NOMO-1 (cell line): ENCODE data around the gene PLOD1.
"Not testable (repeated sequence)": the region's sequence is repeated elsewhere in the genome, so short reads cannot be mapped to it uniquely, and the experiment has no call there.

Experiments used
- DNase-seq, 2 experiments: peaks; one replicate each; lab custom pipeline; 2025; ENCODE audit not compliant: unreplicated experiment in 2 of 2; lab: John Stamatoyannopoulos, UW

The PLOD1 gene

DNA sequence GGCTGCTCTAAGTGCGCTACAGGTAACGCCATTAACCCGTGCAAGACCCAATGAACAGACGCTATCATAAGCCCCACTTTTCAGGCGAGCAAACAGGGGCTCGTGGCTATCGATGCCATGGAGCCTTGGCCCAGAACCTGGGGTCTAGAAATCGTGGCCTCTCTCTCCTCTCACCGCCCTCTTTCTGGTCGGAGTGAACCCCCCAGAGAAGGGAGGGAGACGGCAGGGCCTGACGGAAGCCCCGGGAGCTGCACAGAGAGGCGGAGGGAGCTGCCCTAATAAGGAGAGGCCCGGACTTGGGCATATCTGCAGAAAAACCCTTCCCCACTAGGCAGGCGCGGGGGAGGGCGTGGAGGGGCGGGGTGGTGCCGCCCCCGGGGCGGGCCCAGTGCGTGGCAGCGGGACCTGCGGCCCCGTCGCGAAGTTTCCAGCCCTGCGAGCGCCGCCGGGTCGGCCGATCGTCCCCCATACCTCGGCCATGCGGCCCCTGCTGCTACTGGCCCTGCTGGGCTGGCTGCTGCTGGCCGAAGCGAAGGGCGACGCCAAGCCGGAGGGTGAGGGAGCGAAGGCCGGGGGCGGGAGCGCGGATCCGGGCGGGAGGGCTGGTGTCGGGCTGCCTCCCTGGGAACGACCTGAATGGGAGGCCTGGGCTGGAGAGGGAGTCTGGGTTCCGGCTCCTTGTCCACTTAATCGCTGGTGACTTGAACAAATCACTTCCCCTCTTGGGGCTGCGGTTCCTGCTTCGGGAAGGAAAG lies at the start of gene PLOD1:
PLOD1 (plus strand) TSS at position 416 of the 755 bp plus-strand sequence; CDS start at position 479, 63 bp downstream.
- DNase-seq, result peak; percentile 81 to 85

DNA sequence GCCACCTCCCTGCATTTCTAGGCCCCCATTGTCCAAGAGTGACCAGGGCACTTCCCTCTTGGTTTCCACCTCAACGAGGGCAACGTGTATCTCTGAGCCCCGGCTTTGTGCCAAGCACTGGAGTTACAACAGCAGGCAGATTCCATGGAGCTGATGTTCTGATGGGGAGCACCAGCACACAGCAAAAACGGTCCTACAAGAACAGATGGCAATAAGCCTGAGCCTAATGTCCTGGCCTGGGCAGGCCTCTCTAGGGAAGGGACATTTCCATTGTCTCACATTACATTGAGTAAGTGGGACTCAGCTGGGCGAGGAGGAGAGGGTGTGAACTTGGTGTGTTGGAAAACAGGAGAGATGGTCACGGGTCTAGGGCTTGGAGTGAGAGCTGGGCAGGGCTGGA lies 48.6 kb upstream of the PLOD1 start:
- DNase-seq, result no peak

DNA sequence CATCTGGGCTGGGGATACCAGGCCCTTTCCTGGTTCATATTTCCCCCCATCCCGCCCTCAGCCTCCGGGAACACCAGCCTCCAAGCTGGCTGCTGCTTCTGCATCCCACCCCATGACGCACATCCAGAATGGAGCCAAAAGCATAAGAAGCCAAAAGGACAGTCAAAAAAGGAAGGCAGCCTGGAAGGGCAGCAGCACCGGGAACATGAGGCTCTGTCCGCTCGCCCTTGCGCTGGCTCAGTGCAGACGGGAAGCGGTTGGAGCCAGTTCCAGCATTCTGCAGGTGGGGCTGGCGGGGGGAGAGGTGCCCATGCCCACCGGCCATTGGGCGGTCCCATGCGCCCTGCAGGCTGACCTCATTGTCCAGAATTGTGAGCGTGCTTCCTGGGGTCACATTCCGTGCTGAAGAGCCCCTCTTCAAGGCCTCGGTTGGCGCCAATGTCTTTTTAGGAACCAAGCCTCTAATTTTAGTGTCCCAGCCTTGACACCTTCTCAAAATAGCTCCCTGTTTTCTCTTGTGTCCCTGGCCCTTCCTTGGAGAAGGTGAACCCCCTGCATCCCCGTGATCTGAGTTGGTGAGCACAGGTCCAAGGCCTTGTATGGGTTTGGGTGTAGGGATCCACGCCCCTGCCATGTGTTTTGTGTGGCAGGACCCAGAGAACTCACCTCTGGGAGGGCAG lies 47.4 kb upstream of the PLOD1 start:
- DNase-seq, result no peak

DNA sequence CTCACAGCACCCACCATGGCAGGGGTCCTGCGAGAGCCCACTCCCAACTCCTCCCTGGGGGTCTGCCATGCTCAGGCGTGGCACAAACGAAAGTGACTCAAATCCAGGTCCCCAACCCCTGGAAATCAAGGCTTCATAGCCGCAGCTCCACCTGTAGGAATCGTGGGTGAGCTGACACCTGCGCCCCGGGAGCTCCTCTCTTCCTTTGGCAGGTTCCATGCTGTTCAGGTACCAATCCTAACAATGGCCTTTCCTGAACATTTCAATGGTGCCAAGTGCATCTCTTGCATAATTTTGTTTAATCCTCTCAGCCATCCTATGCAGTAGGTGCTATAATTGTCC lies 46.9 kb upstream of the PLOD1 start:
- no peak for DNase-seq

DNA sequence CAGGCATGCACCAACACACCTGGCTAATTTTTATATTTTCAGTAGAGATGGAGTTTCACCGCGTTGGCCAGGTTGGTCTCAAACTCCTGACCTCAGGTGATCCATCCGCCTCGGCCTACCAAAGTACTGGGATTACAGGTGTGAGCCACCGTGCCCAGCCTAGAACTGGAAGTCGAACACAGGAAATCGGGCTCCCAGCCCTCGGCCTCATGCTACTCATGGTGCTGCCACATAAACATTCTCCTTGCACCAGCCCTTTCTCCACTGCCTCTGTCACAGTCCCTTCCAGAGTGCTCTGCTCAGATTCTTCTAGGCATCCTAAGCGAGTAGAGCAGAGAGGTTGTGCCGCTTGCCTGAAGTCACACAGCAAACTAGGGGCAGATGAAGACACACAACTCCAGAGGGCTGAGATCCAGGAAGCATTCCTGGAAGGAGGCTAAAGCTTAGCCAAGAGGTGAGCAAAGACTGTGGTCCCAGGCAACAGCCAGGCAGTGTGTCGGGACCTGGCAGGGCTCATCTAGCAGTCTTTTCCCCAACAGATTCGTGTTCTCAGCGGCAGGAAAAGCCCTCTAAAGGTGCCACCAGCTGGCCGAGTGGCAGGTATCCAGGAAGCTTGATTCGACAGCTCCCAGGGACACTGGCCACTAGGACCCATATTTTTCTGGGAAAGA lies 46.2 kb upstream of the PLOD1 start:
- DNase-seq, result no peak

DNA sequence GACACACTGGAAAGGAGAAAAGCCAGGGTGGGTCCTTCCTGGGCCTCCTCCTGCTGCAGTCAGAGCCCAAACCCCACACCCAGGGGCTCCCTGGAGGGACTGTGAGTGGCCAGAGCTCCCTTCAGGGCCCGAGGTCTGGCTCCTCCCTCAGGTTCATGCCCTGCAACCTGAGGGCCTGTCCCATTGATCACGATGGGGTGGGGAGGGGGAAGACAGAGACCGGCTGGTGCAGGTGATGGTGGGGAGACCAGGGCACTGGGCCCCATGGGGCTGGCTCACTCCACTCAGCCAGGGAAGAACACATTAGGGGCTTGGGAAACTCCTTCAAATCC lies 45.7 kb upstream of the PLOD1 start:
- DNase-seq, result no peak

DNA sequence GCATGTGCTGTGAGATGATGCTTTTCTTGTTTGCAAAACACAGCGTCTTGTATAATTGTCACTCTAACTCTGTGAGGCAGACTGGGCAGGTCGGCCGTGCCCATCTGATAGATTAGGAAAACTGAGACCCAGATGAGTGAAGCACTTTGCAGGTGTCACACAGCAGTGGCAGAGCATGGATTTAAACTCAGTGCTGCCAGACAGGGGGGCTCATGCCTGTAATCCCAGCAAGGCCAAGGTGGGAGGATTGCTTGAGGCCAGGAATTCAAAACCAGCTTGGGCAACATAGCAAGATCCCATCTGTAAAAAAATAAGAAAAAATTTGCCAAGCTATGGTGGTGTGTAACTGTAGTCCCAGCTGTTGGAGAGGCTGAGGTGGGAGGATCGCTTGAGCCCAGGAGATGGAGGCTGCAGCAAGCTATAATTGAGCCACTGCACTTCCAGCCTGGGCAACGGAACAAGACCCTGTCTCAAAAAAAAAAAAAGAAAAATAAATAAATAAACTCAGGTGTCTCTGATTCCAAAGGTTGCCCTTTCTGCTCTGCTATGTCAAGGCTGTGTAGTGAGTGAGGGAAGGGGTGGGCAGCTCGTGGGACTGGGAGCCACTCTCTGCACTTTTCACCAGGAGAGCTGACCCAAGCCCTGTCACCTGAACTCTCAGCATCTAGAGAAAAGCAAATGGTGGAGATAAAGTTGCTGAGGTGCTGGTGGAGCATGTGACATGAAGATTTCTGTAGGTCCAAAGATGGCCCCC lies 42.9 kb upstream of the PLOD1 start:
- no peak for DNase-seq

DNA sequence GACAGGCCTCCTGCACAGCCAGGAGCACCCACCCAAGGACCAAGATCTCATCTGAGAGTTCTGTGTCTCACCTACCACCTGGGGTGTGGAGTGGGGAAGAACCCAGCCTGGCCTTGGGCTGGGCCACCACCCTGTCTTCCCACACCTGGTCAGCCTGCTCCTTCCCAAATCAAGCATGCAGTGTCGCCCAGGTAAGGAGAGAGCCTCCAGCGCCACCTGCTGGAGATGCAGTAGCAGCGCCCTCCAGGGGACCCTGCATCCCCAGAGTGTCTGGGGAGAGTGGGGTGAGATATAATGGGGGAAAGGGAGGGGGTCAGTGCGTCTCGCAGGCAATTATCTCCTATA lies 40.6 kb upstream of the PLOD1 start:
- peak in 1 of 2 experiments; percentile 20 for DNase-seq

DNA sequence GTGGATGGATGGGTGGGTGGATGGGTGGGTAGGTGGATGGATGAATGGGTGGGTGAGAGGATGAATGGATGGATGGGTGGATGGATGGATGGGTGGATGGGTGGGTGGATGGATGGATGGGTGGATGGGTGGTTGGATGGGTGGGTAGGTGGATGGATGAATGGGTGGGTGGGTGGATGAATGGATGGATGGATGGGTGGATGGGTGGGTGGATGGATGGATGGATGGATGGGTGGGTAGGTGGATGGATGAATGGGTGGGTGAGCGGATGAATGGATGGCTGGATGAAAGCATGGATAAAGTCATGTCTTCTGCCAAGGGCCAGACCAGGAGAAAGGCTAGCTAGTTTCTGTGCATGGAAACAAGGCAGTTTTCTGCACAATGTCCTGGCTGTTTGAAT lies 40.0 kb upstream of the PLOD1 start:
- DNase-seq, result not testable (repeated sequence)

DNA sequence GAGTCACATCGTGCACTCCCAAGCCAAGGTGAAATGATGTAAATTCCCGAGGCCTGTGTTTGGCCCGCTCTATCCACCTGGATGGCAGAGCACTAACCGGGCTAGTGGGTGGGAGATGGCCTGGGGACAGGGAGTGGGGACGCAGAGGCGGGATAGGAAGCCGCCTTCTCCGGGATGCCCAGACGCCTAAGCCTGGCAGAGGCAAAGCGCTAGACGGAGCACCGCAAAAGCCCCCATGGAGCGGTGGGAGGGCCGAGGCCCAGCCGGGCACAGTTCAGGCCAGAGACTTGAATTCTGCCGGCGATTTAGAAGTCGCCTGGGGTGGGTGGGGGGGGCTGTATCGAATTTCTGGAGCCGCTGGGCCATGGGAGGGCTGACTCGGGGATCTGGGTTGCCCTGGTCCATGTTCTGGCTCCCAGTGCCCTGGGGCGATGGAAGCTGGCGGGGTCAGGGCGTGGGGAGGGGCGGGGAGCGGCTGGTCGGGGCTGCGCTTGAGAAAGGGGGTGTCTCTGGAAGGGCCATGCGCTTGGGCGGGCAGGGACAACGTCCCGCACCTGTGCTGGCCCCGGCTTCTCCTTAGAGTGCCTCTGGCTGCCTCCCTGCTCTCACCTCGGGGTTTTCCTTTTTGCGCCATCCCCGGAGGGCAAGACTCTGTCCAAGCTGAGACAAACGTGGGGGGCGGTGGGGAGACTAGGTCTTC lies 36.3 kb upstream of the PLOD1 start:
- DNase-seq, result no peak

DNA sequence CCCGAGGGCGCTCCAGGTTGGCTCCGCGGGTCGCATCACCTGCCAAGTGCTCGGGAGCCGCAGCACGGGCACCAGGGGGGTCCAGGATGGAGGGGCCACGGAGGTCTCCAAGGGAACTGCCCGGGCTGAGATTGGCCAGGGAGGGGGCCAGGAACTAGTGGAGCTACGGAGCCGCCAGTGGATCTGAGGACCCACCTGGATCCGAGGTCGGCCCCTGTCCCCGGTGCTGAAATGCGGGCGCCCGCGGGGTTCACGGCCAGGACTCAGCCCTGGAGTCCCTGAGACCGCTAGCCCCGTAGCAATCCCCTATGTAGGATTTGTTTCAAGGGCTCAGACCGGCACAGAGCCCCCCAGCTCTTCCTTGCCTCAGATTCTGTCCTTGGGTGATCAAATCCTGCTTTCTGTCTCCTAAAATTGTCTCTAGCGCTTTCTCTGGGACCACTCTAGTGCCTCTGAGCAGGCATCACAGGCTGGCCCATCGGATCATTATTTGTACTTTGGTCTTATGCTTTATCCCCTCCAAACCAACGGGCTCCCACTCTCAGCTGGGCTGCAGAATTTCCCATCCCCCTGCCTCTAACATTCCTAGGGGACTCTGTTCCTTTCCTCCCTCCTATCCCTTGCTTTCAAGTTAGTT lies 35.6 kb upstream of the PLOD1 start:
- no peak for DNase-seq

DNA sequence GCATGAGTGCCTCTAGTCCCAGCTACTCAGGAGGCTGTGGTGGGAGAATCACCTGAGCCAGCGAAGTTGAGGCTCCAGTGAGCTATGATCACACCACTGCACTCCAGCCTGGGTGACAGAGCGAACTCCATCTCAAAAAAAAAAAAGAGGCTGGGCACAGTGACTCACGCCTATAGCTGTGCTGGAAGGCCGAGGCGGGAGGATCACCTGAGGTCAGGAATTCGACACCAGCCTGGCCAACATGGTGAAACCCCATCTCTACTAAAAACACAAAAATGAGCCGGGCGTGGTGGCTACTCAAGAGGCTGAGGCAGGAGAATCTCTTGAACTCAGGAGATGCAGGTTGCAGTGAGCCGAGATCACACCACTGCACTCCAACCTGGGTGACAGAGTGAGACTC lies 33.1 kb upstream of the PLOD1 start:
- DNase-seq, result not testable (repeated sequence)

DNA sequence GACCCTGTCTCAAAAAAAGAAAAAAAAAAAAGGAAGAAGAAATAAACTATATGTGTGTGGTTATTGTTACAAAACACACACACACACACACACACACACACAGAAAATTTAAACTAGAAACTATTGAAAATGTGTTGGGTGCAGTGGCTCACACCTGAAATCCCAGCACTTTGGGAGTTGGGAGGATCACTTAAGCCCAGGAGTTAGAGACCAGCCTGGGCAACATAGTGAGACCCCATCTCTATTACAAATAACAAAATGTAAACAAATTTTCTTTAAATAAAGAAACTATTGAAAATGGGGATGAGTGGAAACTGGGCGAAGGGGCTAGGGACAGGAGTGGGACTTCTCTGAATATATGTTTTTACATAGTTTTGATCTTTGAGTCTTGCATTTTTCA lies 31.3 kb upstream of the PLOD1 start:
- DNase-seq, result no peak

DNA sequence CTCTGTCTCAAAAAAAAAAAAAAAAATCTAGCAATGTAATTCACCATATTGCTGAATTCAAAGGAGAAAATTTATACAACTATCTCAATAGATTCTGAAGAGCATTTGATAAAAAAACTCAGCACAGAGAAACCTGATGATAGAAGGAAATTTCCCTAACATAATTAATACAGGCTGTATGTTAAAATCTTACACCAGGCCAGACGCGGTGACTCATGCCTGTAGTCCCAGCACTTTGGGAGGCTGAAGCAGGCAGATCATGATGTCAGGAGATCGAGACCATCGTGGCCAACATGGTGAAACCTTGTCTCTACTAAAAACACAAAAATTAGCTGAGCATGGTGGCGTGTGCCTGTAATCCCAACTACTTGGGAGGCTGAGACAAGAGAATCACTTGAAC lies 30.4 kb upstream of the PLOD1 start:
- DNase-seq, result not testable (repeated sequence)

DNA sequence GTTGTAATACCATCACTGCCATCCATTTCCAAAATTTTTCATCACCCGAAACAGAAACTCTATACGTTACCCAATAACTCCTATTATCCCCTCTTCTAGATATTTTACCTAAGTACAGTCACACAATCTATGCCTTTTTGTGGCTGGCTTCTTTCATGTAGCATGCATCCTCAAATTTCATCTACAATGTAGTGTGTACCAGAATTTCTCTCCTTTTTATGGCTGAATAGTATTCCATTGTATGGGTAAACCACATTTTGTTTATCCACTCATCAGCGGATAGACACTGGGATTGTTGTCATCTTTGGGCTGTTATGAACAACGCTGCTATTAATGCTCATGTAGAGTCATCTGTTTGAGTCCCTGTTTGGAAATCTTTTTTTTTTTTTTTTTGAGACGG lies 29.5 kb upstream of the PLOD1 start:
- DNase-seq, result no peak

DNA sequence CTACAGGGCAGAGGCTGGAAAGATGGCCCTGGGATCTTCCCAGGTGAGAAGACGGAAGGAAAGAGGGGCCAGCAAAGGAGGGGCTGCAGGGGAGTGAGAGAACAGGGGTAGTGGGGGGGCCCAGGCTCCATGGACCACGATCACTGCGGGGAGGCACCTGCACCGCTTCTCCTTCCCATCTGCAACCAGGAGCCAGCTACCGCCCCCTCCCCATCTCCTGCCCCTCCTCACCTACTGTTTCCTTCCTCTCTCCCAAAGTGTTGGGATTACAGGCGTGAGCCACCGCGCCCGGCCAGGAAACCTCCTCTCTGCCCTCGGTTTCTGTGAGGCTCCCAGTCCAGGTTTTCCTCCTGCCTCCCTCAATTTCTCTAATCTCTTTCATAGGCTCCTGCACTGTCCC lies 27.6 kb upstream of the PLOD1 start:
- no peak for DNase-seq

DNA sequence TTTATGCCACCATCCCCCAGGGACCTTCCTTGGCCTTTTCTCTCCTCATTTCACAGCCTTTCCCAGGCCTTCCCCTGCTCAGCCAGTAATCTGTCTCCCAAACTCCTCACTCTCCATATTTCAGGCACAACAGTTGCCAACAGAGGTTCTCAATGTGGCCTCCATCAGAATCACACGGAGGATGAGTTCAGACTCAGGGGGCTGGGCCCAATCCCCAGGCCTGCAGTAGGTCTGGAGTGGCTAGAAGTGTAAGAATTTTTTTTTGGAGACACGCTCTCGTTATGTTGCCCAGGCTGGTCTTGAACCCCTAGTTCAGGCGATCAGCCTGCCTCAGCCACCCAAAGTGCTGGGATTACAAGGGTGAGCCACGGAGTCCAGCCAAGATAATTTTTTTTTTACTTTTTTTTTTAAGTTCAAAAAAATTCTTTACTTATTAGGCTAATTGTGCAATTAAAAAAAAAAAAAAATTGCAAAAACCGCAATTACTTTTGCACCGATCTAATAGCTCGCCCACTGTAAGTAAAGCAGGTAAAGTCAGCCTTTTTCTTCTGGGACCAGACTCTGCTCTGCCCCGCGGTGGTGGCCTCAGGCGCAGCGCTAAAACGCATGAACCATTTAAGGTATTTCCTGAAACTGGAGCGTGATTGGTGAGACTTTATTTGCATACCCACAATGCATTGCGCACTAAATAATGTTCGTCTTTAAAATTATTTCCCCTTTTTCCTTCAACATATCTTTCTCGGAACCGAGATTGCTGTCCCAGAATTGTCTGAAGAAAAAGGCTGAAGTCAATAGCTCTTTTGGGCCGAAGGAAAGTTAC lies 27.0 kb upstream of the PLOD1 start:
- DNase-seq, result peak; percentile 93 to 95

DNA sequence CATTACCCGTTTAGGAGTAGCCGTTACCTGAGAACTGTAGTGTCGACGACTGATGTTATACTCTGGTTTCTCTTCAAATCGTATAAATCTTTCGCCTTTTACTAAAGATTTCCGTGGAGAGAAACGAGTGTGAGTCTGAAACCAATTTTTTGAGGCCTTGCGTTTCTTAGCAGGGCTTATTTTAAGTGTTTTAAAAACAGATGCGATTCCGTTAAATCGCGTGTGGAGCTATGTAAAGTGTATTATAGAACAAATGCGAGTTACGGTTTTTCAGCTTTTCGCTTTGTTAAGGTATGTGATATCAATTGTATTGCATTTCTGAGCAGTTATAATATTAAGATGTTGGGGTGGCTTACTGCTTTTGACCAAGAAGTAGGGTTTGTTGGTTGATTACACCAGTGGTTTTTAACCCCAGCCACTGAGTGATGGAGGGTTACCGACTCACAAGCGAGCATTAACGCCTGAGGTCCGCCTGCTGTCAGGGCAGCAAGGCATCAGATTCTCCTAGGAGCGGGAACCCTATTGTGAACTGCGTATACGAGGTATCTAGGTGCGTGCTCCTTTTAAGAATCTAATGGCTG lies 26.3 kb upstream of the PLOD1 start:
- DNase-seq, result peak; percentile 90 to 97

DNA sequence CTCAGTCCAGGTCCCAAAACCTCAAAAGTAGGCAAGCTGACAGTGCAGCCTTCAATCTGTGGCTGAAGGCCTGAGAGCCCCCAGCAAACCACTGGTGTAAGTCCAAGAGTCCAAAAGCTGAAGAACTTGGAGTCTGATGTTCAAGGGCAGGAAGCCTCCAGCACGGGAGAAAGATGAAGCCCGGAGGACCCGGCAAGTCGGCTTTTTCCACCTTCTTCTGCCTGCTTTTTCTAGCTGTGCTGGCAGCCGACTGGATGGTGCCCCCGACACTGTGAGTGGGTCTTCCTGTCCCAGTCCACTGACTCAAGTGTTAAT lies 23.6 kb upstream of the PLOD1 start:
- not testable (repeated sequence) for DNase-seq
